Peyer's patch (tissue), 4 donors: Measurements from ENCODE around the gene SPEF2.

Experiments
- POLR2A ChIP-seq, 2 donors: fragments of 450-650 bp; IDR thresholded peaks; one replicate each; pipeline ENCODE4 v1.5.1; 2017; ENCODE audit warnings: antibody characterized with exemption in 2 of 2, mild to moderate bottlenecking in 2 of 2, moderate library complexity in 2 of 2
- TF ChIP-seq, protein P1 (sequence below), 6 experiments: fragments of 450-650 bp in 4 of 6; fragments of 200-600 bp in 2 of 6; sonication (generic) in 1 of 6; IDR thresholded peaks; one replicate each; pipeline ENCODE4 v1.5.1; 2017 to 2019; ENCODE audit warnings: antibody characterized with exemption in 6 of 6, mild to moderate bottlenecking in 3 of 6, moderate library complexity in 1 of 6

DNA sequence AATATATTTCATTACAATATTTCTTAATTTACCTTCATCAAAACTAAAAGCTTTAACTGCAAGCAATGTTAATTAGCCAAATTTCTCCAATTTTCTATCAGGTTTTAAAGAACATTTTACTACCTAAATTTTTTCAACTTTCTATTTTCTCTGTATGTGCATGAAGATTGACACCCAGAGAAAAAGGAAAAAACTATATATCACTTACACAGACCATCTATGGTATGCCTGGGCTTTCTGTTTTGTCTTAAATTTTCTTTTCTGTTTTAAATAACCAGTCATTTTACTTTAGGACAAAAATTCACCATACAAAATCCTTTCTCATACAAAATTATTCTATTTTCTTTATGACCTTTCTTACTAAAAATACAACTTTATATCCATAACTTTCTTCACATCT is 225.2 kb downstream of the SPEF2 start:
- no peak for TF ChIP-seq POLR2A (IDR thresholded peaks at IDR 0.05)
- TF ChIP-seq, protein P1, sequence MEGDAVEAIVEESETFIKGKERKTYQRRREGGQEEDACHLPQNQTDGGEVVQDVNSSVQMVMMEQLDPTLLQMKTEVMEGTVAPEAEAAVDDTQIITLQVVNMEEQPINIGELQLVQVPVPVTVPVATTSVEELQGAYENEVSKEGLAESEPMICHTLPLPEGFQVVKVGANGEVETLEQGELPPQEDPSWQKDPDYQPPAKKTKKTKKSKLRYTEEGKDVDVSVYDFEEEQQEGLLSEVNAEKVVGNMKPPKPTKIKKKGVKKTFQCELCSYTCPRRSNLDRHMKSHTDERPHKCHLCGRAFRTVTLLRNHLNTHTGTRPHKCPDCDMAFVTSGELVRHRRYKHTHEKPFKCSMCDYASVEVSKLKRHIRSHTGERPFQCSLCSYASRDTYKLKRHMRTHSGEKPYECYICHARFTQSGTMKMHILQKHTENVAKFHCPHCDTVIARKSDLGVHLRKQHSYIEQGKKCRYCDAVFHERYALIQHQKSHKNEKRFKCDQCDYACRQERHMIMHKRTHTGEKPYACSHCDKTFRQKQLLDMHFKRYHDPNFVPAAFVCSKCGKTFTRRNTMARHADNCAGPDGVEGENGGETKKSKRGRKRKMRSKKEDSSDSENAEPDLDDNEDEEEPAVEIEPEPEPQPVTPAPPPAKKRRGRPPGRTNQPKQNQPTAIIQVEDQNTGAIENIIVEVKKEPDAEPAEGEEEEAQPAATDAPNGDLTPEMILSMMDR (IDR thresholded peaks at IDR 0.05) = no peak
